Adrenal gland (tissue), 5 donors: ENCODE results near the gene TWIST2.

Experiments
- POLR2A ChIP-seq, 2 donors: fragments of 450-650 bp; IDR thresholded peaks; one replicate each; pipeline ENCODE4 v1.6.1; 2017; ENCODE audit warnings: antibody characterized with exemption in 2 of 2, mild to moderate bottlenecking in 2 of 2, moderate library complexity in 1 of 2
- TF ChIP-seq, protein P1 (sequence below), 6 experiments: fragments of 450-650 bp in 4 of 6; fragments of 200-600 bp in 2 of 6; sonication (generic) in 1 of 6; IDR thresholded peaks; 1 replicate in 5 of 6; 2 replicates in 1 of 6; pipeline versions ENCODE4 v1.5.1 to v1.8.0; 2016 to 2021; ENCODE audit warnings: antibody characterized with exemption in 6 of 6, mild to moderate bottlenecking in 2 of 6, moderate library complexity in 1 of 6
- donor health status: DM: no; HTN: no; CAD: no.

DNA sequence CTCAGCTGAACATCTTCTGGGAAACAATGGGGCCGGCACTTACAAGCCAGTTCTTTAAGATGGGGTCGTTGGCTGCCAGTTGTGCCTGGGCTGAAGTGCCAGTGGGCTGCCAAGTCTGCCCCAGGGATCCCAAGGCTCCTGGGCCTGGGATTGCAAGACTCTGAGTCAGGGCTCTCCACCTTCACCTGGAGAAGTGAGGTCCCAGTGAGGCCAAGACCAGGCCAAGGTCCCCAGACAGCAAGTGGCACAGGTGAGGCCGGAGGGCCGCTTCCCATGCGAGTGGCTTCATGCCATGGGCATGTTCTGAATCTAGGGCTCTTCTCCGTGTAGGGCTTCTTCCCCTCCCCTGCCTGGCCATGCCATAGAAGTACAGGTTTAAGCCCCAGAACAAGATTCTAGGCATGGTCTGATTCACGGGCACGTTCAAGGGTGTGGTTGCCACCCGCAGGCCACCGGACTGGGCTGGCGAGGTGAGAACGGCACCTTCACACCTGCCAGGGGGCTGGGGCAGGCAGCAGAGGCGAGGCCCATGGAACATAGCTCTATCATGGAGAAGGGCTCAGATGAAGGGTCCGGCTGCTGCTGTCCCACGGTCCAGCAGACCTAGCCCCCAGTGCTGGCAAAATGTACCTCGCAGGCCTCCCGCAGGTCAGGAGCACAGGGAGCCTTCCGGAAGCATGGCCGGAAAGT is 36.4 kb downstream of the TWIST2 start:
- TF ChIP-seq, protein P1, sequence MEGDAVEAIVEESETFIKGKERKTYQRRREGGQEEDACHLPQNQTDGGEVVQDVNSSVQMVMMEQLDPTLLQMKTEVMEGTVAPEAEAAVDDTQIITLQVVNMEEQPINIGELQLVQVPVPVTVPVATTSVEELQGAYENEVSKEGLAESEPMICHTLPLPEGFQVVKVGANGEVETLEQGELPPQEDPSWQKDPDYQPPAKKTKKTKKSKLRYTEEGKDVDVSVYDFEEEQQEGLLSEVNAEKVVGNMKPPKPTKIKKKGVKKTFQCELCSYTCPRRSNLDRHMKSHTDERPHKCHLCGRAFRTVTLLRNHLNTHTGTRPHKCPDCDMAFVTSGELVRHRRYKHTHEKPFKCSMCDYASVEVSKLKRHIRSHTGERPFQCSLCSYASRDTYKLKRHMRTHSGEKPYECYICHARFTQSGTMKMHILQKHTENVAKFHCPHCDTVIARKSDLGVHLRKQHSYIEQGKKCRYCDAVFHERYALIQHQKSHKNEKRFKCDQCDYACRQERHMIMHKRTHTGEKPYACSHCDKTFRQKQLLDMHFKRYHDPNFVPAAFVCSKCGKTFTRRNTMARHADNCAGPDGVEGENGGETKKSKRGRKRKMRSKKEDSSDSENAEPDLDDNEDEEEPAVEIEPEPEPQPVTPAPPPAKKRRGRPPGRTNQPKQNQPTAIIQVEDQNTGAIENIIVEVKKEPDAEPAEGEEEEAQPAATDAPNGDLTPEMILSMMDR (IDR thresholded peaks at IDR 0.05) = no peak
- no peak for TF ChIP-seq POLR2A (IDR thresholded peaks at IDR 0.05)
